ENCODE data around the gene CCDC175.

The CCDC175 gene

DNA sequence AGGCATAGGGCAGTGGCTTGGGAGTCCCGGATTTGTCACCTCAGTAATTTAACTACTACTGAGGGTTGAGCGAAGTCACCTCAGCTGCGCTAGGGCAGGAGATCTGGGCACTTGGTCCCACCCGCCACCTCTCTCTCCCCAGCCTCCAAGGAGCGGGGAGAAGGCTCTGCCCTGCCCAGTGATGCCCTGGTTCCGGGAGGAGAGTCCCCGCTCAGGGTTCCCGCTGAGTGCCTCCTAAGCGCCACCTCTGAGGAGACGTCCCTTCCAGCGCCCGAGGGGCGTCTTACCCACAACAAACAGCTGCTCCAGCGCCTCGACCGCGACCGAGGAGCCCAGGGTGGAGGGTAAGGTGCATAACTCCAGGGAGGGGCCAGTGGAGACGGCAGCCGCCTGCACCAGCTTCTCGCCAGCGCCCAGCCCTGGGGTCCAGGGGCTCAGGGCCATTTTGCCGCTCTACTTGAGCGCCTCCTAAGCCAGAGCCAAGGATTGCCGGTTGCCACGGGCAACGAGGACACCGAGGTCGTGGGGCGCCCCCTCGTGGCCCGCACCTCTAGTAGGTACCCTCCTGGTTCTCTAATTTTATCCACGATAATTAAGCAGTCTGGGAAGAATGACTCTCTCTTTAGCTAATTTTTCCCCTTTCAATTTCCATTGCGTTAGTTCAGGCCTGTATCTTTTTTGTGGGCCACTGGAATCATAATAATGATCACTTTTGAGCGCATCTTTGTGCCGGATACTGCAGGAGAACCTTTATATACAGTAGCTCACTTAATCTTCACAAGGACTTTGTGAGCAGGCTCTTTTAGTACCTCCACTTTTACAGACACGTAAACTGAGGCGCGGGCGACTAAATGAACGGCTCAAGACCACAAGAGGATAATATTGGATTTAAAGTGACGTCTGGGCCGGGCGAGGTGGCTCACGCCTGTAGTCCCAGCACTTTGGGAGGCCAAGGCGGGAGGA is at the start of gene CCDC175:
TSS of gene CCDC175 (minus strand) at position 481 of the 963 bp plus-strand sequence. CDS start at position 444, 37 bp downstream.
- DNase-seq, result peak; percentile 77 to 88

DNA sequence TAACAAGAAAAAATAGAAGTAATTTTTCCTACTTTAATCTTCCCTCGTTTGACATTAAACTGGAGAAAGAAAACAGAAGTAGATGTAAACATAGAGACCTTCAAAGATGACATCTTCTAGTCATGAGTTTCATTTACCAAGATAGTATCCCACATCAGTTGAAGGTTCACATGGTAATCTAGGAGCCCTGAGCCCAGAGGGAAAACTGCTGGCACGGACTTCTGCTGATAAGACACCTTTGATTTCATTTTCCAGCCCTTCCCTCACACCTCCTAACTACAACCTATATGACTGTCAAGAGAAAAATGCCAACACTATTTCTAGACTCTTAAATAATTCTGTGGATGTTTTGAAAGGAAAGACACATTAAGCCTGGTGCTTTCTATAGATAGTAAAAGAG is 46.0 kb upstream of the CCDC175 start:
- DNase-seq, result no peak

DNA sequence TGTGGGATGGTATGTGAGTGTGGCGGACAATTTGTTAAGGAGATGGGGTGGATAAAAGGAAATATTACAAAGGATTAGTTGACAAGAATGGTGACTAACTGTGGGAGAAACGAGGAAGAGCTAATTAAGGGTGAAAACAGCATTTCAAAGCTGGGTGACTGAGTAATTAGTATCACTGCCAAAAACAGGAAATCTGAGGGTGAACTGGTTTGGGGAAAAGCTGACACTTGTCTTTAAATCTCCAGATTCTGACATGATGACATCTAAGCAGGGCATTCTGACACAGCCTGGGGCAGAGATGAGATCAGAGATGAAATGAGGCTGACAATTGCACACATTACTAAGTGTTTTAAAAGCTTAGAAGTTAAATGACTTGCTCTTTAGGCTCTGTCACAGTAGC is 42.4 kb upstream of the CCDC175 start:
- DNase-seq, result peak; percentile 51 to 57

DNA sequence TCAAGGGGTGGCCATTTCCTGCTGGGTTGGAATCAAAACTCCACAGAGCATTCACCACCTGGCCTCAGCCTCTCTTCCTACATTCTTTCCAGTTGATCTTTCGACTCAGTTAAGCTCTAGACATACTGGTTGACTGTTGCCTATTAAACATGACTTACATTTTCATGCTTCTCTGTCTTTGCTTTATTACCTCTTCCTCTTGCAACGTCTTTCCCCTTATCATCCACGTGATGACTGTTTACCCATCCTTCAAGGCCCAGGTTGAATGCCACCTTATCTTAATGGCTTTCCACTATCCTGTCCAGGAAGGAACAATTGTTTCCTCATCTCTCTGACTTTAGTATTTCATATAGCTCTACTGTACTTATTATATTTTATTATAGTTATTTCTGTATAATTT is 24.4 kb upstream of the CCDC175 start:
- DNase-seq, result no peak

DNA sequence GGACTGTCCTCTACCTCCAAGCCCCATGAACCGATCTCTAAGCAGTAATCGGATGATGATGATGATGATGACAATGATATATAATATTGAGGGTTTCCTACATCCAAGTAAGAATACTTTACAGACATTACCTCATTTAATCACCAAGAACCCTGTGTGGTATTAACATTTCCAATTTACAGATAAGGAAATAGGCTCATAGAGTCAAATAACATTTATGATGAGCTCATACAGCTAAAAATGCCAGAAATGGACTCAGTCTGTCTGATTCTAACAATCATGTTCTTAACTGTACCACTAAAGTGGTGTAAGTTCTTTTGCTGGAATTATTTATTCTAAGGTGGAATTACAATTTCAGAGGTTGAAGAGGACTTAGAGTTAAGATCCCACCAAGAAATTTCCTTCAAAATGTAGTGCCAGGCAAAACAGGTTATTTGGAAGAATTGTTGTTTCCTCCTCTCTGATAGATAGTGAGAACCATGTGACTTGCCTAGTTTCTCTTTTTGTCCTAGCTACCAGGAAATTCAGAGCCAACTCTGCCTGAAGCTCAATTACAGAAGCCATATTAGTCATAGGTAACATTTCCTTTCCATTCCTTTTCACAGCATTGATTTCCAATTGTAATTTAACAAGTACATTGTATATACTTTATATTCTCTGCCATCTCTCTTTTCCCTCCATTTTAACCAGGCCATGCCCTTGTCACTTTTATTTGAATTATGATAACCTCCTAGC is 23.8 kb upstream of the CCDC175 start:
- no peak for DNase-seq

DNA sequence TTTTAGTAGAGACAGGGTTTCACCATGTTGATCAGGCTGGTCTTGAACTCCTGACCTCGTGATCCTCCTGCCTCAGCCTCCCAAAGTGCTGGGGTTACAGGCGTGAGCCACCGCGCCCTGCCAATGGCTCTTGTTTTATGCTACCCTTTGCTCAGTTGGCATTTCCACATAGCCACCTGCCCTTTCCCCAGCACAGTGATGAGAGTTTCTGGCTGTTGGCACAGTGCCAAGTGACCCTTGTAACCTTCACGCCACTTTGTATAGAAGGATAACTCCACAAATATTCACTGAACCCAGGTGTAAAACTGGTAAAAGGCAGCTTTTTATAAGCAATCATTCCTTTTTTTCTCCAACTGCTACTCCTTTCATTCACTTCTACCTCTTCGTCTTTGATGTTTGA is 18.5 kb upstream of the CCDC175 start:
- no peak for DNase-seq

DNA sequence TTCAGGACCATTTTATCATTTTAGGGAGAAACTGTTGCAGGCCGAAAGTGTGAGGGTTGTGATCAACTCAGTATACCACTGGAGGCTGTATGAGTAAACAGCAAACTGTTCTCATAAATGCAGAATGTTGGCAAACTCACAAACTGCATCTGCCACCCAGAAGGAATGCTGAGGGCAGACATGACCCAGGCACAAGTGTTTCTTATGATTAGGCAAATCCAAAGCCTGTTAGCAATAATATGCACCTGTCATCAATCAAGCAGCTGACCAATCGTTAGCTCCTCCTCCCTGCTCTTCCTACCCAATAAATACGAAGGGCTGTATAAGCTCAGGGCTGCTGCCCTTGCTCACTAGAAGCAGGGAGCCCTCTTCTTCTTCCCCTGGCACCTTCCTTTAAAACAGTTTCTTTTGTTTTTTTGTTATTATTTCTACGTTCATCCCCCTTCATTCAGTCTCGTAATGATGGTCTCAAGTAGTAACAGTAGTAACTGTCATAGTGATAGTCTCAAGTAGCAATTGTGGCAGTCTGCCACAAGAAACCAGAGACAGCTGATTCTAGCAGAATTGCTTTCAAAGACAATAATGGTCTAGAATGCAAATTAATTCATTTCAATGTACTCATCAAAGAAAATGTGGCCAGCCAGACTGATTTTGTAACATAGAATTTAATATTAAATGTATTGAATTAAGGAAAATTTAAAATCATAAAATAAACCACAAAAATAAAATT is 15.2 kb upstream of the CCDC175 start:
- no peak for DNase-seq

DNA sequence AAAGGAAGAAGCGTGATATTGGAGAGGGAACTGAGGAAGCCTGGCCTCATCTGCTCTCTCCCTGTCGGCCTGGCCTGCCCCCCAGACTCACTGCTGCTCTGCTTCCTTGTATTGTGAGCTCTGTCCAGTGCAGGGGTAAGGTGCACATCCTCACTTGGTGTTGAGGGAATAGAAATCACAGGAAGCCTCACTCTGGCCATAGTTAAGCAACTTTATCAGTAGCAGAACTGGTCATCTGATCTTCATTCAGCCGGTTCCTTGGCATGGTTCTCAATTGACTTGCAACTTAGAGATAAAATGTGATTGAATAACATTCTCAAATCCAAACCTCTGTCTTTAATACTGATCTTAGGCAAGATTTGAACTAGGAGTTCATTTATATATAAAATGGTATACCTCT is 11.5 kb upstream of the CCDC175 start:
- DNase-seq, result peak in 1 of 2 donors; percentile 16

DNA sequence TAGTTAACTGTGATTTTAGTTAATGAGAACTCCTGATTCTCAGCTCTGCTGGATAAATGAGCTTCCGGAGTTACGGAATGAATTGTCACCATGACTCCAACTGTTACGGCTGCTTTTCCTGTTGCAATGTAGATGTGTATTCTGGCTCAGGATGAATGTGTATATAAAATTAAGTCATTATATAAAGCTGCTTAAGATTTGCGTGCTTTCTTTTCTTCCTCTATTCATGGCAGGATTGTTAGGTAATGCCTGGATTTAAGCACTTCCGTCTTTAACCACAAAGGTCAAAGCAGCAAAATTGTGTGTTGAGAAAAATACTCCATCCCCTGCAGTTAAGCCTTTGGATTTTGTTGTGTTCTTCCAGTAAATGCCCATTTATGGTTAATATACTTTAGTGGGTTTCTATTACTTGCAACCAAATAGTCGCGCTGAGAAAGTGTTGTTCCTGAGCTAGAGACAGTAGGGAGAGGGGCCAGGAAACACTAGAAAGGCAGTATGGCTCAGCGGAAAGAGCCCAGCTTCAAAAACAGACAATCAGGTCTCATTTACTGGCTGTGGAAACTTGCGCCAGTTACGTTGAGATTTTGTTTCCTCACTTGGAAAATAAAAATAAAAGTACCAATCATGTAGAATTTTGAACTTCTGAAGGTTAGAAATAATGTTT is 9.4 kb upstream of the CCDC175 start:
- DNase-seq, result peak; percentile 47 to 60

DNA sequence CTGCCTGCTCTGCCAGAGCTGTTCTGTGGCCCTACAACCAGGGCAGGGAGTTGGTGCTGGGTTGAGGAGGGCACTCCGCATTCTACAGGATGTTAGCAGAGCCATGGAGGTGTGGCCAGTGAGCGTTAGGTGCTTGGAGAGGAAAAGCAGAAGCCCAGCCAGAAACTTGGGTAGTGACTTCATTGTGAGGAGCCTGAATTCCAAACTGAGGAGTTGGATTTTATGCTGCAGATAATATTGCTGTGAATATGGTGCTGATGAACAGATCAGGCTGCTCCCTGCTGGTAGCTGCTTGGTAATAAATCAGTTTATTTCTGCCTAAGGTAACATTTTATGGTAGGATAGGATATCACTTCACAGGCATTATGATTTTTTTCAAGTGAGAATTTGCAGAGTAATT is 7.1 kb upstream of the CCDC175 start:
- DNase-seq, result no peak

DNA sequence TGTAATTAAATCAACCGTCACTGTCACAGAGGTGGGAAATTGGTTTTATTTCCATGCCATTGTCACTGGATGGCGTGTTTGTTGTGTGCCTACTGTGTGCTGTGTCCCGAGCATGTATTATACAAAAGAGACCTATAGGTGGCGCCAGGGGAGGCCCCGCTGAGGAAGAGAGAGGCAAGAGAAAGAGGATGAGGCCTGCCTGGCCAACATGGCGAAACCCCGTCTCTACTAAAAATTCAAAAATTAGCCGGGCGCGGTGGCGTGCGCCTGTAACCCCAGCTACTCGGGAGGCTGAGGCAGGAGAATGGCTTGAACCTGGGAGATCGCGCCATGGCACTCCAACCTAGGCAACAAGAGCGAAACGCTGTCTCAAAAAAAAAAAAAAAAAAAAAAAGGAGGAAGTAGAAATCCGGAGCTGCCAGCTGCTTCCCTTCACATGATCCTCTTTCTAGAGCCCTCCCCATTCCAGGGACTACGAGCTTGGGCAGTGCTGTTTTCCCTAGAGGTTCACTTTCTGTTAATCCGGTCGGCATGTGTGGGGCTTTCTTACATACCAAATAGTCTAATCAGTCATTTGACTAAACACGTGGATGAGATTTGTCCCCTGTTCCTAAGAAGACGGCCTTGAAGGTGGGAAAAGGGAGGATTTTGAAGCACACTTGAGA is 6.4 kb upstream of the CCDC175 start:
- DNase-seq, result peak; percentile 47 to 50

DNA sequence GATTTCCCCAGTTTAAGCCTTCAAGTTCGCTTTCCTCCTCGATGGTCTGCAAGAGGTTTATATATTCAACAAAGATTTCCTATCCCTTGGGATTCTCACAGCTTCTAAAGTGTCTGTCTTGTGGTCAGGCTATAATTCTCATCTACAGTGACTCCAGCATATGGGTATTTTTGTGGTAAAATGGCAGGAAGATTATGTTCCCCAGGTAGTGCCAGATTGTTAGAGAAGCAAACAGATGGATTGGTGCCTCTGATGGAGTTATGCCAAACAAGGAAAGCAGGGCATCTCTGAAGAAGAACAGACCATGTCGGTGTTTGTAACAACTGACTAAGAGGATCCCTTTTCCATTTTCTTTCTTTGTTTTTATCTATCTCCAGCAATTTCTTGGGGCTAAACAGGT is 5.5 kb upstream of the CCDC175 start:
- no peak for DNase-seq

DNA sequence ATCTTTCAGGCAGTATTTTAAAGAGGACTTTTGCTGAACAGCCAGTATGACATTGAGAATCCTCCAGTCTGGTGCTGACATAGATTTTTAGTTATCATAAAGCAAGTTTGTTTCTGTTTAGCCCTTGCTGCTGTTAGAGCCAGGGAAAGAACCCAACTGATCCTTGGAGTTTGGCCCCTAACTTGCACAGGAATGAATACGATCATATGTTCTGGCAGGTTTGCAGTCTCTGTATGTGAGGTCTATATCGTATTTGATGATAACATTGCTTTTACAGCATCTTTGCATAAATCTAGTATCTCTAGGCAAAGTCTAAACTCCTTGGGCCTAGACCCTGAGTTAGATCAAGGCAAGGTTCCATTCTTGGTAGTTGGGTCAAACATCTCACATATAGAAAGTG is 4.3 kb upstream of the CCDC175 start:
- DNase-seq, result no peak

DNA sequence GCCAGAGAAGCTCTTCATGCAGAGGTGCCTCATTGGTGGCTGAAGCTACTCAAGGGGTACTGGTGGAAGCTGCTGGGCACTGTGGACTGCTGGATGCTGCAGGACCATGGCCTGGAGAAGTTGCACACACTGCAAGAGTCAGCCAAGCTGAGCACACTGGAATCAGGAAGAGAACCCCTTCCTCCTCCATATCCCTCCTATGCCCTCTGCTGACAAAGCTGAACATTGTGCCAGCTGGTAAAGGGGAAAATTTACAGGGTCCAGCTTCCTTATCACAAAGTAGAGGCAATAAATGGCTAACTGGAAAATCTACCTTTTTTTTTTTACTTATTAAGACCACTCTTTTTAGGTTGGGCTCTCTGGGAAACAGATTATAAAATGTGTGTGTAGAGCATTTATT is 6.5 kb downstream of the CCDC175 start:
- DNase-seq, result no peak

DNA sequence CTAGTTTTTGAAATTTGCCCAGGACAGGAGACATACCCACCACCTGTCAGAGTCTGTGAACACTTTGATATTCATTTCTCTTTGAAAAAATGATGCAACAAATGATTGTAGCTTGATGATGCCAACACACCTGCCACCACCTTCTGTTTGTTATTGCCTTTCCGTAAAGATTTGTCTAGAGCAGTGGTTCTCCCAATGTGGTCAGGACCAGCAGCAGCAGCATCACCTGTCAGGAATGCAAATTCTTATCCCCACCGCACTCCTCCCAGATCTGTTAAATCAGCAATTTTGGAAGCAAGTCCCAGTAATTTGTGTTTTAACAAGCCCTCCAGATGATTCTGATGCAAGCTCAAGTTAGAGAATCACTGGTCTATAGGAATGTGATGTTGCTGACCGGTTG is 9.9 kb downstream of the CCDC175 start:
- no peak for DNase-seq

DNA sequence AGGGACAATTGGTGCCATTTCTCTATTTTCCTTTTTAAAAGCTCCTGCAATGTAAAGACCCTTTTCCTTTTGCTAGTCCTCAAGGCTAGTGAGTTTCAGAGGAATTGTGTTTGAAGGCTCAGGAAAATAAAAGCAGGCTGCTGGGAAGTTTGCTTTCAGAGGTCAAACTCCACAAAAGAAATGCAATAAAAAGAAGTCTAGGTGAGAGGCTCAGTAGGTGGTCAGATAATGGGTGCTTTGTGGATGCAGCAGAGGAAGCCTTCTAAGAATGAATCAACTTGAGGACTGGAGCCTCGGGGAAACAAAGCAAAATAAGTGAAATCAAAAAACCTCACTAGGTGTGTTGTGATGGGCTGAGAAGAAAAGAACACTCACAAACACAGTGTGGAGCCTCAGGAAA is 10.3 kb downstream of the CCDC175 start:
- no peak for DNase-seq

DNA sequence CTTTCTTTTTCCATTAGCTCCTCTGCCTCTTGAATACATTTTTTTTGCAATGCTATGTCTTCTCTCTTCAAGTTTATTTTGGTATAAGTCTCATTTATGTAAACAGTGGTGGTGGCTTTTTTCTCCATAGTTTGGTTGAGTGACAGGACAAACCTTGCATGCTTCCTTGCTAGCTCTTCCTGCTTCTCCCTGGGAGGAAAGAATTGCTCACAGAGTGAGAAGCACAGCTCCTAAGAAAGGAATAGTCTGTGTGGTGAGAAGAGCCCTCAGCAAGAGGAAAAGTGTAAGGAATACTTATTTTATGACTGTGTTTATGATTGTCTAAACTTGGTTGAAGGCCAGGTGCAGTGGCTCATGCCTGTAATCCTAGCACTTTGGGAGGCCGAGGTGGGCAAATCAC is 11.5 kb downstream of the CCDC175 start:
- DNase-seq, result no peak

DNA sequence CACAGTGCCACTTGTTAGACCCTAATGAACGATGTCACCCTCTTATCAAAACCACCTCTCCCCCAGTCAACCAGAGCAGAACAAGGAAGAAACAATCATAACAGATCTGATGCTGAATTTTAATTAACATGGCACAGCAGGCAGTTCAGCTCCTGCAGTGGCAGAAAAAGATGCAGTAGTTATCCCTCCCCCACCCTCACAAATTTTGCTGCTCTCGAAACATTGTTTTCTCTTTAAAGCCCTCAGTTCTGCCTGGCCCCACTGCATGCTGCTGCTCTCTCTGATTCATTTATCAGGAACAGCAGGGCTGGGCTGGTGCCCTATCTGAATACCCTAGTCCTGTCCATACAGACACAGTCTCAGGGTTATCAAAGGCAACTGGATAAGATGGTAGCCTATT is 12.2 kb downstream of the CCDC175 start:
- DNase-seq, result no peak

DNA sequence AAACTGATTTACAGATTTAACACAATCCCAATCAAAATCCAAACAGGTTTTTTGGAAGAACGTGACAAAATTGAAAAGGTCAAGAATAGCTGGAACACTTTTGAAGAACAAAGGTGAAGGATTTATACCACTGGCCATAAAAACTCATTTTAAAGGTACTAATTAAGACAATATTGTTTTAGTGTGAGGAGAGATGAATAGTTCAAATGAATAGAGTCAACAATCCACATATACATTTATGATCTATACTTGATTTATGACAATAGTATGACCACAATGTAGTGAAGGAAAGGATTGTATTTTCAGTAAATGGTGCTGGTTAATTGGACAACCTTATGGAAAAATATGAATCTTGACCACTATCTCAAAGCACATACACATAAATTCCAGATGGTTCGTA is 29.3 kb downstream of the CCDC175 start:
- no peak for DNase-seq

DNA sequence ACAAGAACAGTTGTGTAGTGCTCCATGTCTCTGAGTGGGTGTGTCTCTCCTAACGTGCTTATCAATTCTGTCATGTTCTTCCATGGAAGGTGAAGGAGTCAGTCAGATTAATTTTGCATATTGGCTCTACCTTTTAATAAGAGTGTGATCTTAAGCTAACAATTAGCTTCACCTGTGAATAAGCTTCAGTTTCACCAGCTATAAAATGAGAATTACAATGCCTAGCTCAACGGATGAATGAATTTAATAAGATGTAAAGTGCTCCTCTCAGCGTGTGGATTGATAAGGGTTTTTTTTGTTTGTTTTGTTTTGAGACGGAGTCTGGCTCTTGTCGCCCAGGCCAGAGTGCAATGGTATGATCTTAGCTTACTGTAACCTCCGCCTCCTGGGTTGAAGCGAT is 32.7 kb downstream of the CCDC175 start:
- DNase-seq, result no peak

DNA sequence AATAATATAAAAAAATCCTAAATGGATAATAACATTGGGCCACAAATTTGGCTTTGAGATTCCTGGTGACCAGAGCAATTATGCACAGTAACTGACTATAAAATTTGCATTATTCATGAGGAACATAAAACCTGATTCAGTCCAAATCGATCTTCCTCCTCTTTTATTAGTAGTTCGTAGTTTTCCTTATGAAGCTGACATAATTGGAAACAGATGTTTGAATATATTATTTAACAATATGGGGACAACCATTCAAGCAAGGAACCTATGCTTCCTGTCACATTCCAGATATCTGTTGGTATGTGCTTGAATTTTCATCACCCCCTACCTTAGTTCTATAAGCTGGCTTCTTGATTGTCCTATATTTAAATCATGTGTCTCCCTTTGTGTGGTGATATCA is 34.9 kb downstream of the CCDC175 start:
- DNase-seq, result no peak

DNA sequence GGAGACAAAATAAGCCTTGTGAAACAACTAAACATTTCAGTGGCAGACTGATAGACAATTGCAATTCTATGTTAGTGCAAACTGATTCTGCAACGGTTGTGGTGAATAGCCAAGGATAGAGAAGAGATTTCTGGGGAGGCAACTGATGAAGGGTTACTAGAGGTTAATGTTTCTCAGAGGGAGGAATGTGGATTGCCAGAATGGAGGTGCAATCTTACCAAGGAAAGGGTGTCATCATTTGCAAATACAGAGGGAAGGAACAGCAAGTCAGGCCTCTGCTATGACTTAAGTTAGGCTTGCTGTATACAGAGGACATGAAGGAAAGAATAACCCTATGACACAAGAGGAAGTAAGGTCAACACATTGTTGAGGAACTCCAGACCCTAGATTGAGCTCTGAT is 35.8 kb downstream of the CCDC175 start:
- no peak for DNase-seq
